HFFc6 (cell line): ENCODE measurements around the gene NDUFV2. TPM values are rescaled to one million over a fixed set of nuclear protein-coding genes. Genes with fewer than 3 reads are reported as not detected.

Source experiments
- DNase-seq: peaks from one replicate; pipeline ENCODE4 v3.0.0-alpha.2; 2018
- H3K27ac Mint-ChIP-seq: 2 replicates; pipeline ENCODE4 v1.8.0; 2020; ENCODE audit warnings: mild to moderate bottlenecking, mixed read lengths
- H3K27me3 Mint-ChIP-seq: 2 replicates; pipeline ENCODE4 v1.8.0; 2021; ENCODE audit warnings: mild to moderate bottlenecking, moderate library complexity, mixed read lengths; ENCODE audit not compliant: insufficient read depth
- H3K36me3 Mint-ChIP-seq: 2 replicates; pipeline ENCODE4 v1.8.0; 2021; ENCODE audit warnings: low read depth, mixed read lengths
- H3K4me1 Mint-ChIP-seq: 2 replicates; pipeline ENCODE4 v1.8.0; 2020; ENCODE audit warnings: low read depth, mixed read lengths
- H3K4me3 Mint-ChIP-seq: 2 replicates; pipeline ENCODE4 v1.8.0; 2020; ENCODE audit warnings: mild to moderate bottlenecking, moderate library complexity, mixed read lengths
- H3K9me3 Mint-ChIP-seq: 2 replicates; pipeline ENCODE4 v1.8.0; 2020; ENCODE audit warnings: mild to moderate bottlenecking, mixed read lengths
- long read RNA-seq: library from polyadenylated mRNA; unstranded; transcript quantifications from one replicate; pipeline ENCODE4 v2.0.0, GENCODE V29; 2019
- total RNA-seq, 6 experiments: library from RNA; stranded (reverse); fragmentation: NEBNext Ultra II Directional; extraction: Animal tissue kit (Norgen Biotek cat#: 25700); gene quantifications; 2 replicates in 1 of 6; 3 replicates in 5 of 6; pipeline ENCODE4 v1.2.3, GENCODE V29; 2021
- TF ChIP-seq, protein P1 (sequence below): fragments of 200-600 bp; sonication (generic); IDR thresholded peaks from 2 replicates; pipeline ENCODE4 v1.5.0; 2021; ENCODE audit warnings: antibody characterized with exemption, mild to moderate bottlenecking

NDUFV2 gene
- total RNA-seq: 100 to 1,000 TPM; 157 to 198 (median 184) TPM
- long read RNA-seq, transcript NDUFV2-201 (8 exons, 930 nt): major isoform, 182 of 194 reads
- long read RNA-seq, partial matches to known transcripts: 7 of 194 reads
- long read RNA-seq, other reads (novel, unspliced or antisense): 5 of 194 reads

DNA sequence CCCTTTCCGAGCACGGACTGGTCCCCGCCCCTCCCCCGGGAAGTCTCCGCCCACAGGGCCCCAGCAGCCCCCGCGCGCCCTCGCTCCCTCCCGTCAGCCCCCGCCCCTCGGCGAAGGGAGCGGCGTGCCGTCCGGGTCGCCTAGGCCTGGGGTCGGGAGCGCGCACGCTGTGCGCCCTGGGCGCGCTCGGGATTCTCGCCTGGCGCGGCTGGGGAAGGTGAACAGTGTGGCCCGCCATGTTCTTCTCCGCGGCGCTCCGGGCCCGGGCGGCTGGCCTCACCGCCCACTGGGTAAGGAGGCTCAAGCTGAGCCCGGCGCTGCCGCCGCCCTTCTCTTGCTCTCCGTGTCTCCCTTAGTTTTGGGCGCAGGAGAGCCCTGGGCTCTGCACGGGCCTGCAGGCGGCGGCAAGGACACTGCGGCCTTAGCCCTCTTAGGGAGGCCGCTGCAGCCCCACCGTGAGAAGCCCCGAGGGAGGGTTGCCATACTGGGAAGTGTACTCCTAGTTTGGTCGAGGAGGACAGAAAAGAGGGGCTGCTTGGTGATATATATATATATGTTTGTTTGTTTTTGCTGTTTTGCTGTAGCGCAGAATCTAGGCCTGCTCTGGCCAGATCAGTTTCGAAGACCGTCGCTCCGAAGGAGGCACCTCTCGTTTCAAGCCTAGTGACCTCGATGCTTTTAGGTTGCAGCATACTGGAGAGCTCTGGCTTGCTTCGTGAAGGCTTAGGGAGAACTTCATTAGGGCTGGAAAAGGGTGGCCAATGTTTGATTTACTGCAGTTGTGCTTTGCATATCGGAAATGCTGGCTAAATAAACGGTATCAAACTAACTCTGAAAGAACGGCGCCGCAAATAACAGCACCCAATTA lies at the start of gene NDUFV2:
Gene NDUFV2, plus strand, starts transcription at position 192 of the 868 bp plus-strand sequence. Its CDS starts 45 bp downstream, at position 237.
- Mint-ChIP-seq H3K27me3 (peaks cover 2% of the 10 kb centered on the region; the same call in 1 of the 2 replicates), H3K9me3 (no peaks in the 10 kb centered on the region), H3K4me1 (peaks cover 63% of the 10 kb centered on the region), H3K4me3 (peak within 1 kb of the TSS; percentile 88), H3K36me3 (peaks cover 30% of the 10 kb centered on the region), H3K27ac (peak within 1 kb of the TSS; percentile 94)
- DNase-seq: peak; percentile 88
- TF ChIP-seq, protein P1, sequence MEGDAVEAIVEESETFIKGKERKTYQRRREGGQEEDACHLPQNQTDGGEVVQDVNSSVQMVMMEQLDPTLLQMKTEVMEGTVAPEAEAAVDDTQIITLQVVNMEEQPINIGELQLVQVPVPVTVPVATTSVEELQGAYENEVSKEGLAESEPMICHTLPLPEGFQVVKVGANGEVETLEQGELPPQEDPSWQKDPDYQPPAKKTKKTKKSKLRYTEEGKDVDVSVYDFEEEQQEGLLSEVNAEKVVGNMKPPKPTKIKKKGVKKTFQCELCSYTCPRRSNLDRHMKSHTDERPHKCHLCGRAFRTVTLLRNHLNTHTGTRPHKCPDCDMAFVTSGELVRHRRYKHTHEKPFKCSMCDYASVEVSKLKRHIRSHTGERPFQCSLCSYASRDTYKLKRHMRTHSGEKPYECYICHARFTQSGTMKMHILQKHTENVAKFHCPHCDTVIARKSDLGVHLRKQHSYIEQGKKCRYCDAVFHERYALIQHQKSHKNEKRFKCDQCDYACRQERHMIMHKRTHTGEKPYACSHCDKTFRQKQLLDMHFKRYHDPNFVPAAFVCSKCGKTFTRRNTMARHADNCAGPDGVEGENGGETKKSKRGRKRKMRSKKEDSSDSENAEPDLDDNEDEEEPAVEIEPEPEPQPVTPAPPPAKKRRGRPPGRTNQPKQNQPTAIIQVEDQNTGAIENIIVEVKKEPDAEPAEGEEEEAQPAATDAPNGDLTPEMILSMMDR: no peak

DNA sequence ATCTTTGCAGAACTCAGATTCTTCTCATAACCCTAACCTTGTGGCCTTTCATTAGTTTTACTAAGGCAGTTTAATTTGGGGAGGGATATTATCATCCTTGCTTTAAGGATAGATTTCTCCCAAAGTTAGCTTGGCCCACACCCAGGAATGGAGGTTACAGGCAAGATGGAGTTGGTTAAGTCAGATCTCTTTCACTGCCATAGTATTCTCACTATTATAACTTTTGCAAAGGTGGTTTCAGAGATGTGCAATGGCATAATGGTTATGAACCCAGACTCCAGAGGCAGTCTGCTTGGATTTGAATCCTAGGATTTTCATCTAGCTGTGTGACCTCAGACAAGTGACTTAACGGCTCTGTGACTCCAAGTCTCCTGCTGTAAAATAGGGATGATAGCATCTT lies 48.7 kb upstream of the NDUFV2 start:
- peaks cover 32% of the 10 kb centered on the region for H3K4me1 Mint-ChIP-seq
- TF ChIP-seq, protein P1: no peak

DNA sequence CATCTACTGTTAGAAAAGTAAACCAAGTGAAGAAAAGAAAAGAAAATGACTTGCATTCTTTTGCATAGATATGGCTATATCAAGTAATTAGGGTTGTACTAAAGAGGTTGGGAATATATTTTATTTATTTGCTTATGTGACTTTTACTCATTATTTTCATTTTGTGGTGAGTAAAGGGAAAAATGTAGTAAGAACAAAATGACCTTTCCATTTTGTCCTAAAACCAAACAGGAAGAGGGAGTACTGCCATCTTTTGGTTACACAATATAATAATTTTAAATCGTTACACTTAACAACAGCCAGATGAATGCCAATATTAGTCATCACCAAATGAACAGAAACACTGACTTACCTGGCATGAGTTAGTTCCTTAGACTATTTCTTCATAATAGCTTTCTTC lies 47.3 kb upstream of the NDUFV2 start:
- no peak overlapping the region for H3K4me3 Mint-ChIP-seq
- H3K36me3 Mint-ChIP-seq: peaks cover 19% of the 10 kb centered on the region
- peaks cover 5% of the 10 kb centered on the region; the same call in 1 of the 2 replicates for H3K27me3 Mint-ChIP-seq
- DNase-seq: peak; percentile 76
- H3K9me3 Mint-ChIP-seq: peaks cover 25% of the 10 kb centered on the region
- peak overlapping the region; percentile 51 for H3K27ac Mint-ChIP-seq
- H3K4me1 Mint-ChIP-seq: peaks cover 26% of the 10 kb centered on the region
- TF ChIP-seq, protein P1: peak; percentile 70

More for the DNA sequence above, 48.7 kb upstream of the NDUFV2 start:
- DNase-seq: no peak
- H3K4me3 Mint-ChIP-seq: no peak overlapping the region
- peaks cover 38% of the 10 kb centered on the region for H3K9me3 Mint-ChIP-seq
- peaks cover 32% of the 10 kb centered on the region for H3K36me3 Mint-ChIP-seq
- no peak overlapping the region for H3K27ac Mint-ChIP-seq
- no peaks in the 10 kb centered on the region for H3K27me3 Mint-ChIP-seq

DNA sequence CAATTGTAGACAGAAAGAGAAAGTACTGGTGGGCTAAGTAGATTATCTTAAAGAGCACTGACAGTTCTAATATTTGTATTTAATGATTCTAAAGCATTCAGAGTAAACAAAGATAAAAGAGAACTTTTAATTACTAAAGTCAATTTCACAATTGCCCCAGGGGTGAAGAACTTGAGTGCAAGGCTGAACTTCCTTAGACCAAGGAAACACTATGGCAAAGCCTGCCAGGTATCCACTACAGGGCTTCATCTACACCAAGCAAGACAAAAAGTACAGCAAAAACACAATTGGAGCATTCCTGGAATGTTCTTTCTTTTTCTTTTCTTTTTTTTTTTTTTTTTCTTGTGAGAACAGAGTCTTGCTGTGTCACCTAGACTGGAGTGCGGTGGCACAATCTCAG lies 46.9 kb upstream of the NDUFV2 start:
- H3K4me1 Mint-ChIP-seq: peaks cover 26% of the 10 kb centered on the region
- TF ChIP-seq, protein P1: no peak; the same call in 1 of the 2 replicates
- peaks cover 14% of the 10 kb centered on the region for H3K36me3 Mint-ChIP-seq
- H3K27ac Mint-ChIP-seq: peak overlapping the region; percentile 51; the same call in 1 of the 2 replicates
- H3K27me3 Mint-ChIP-seq: peaks cover 5% of the 10 kb centered on the region; the same call in 1 of the 2 replicates
- DNase-seq: no peak
- H3K9me3 Mint-ChIP-seq: peaks cover 20% of the 10 kb centered on the region
- H3K4me3 Mint-ChIP-seq: no peak overlapping the region

DNA sequence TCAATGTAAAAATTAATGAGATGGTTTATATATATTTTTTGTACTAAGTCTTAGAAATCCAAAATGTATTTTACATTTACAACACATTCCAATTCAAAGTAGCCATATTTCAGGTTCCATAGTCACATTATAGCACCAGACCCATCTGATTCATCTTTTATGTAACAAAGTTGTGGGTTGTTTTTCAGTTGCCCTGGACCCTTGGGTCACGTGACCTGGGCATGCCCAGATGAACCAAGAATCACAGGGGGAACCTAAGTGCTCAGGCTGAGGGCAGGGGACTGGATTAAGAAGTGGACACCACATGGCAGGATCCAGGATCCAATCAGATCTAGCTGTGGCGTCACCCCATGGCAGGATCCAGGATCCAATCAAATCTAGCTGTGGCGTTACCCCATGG lies 44.9 kb upstream of the NDUFV2 start:
- Mint-ChIP-seq H3K4me1 (peaks cover 26% of the 10 kb centered on the region), H3K27ac (no peak overlapping the region), H3K4me3 (no peak overlapping the region)

More for the DNA sequence above, 44.9 kb upstream of the NDUFV2 start:
- Mint-ChIP-seq H3K27me3 (peaks cover 8% of the 10 kb centered on the region), H3K9me3 (peaks cover 3% of the 10 kb centered on the region), H3K36me3 (peaks cover under 1% of the 10 kb centered on the region; the same call in 1 of the 2 replicates)
- TF ChIP-seq, protein P1: no peak
- no peak for DNase-seq
